Measurements from ENCODE around the gene SYNM.
"Not testable (repeated sequence)": the region's sequence is repeated elsewhere in the genome, so short reads cannot be mapped to it uniquely, and the experiment has no call there.

Gene SYNM

DNA sequence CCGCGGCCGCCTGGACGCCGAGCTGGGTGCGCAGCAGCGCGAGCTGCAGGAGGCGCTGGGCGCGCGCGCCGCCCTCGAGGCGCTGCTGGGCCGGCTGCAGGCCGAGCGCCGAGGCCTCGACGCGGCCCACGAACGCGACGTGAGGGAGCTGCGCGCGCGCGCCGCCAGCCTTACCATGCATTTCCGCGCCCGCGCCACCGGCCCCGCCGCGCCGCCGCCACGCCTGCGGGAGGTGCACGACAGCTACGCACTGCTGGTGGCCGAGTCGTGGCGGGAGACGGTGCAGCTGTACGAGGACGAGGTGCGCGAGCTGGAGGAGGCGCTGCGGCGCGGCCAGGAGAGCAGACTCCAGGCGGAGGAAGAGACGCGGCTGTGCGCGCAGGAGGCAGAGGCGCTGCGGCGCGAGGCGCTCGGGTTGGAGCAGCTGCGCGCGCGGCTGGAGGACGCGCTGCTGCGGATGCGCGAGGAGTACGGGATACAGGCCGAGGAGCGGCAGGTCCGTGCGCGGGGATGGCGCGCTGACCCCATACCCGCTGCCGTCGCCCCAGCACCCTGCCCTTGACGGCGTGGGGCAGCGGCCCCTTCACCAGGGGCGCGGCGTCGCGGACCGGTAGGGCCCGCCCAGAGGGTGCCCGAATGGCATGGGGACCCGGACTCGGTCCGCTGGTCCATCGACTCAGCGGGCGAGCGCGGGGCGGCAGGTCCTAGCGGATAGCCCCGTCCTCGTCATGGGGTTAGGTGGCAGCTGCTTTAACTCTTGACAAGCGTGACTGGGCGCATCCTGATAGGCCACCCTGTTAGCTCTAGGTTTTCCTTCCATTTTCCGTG is 848 bp downstream of the SYNM start:
- peak in 1 of 2 donors; percentile 10 for DNase-seq (ENCODE audit: low read depth in 2 of 2)

DNA sequence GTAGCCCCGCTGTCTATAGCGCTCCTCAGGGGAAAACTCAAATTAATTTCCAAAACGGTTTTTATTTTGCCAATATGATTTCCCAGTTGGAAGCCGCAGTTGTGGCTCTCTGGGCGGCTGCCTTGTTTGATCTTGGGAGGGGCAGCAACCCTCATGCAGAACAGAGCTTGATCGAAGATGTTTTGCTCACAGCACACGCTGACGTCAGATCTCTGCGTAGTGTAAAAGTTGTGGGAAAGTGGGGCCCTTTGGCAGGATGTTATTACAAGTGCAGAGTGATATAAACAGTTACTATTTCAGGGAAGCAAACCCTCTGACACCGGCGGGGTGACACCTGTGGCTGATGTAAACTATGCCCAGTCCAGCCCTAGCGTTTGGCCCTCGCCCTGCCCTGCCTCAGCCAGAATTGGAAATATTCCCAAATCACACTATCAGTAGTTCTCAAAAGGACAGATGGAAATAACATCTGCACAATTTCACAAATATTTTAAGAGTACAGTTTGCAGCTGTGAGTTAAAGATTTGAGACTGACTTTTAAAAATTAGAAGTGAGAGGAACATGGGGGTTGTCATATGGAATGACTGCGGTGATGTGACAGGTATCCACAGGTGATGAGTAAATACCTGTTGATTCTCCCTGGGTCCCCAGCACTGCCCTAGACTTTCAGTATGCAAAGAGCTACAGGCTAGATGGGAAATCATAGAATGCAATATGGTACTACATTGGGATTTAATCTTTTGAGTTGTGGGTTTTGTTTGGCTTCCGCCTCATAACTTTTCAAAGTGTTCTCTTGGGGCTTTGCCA is 1.7 kb downstream of the SYNM start:
- no peak for DNase-seq (ENCODE audit: low read depth in 2 of 2)

DNA sequence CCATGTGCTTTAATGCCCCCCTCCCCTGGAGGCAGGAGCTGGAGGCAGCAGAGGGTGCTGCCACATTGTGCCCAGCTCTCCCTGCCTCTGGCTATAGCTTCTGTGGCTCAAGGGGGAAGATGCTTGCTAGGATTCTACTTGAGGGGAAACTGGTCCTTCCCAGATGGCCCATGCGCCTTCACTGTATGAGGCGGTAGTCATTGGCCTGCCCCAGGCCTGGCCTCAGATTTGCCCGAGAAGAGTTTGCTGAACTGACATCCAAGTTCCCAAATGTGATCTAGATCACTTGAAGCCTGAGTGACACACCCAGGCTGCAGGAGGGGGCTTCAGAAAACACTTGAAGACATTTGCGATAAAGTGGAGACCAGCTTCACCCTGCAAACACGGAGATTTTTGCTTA is 4.1 kb downstream of the SYNM start:
- DNase-seq (ENCODE audit: low read depth in 2 of 2) = no peak

DNA sequence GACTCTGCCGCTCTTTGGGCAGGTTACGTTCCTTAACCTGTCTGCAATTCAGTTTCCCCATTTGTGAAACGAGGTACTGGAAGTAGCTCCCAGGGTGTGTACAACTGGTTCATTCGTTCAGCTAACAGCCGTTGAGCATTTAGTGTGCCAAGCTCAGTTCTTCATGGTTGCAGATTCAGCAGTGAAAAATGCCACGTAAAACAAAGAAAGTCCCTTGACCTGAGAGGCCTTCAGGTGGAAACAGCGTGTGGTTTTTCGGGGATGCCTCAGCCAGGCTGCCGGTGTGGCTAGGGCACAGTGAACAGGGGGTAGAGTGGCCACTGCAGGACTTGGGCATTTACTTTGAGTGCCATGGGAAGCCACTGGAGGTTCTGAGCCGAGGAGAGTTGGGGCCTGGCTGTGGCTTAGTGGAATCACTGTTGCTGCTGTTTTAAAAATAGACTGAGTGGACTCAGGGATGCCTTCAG is 4.7 kb downstream of the SYNM start:
- DNase-seq (ENCODE audit: low read depth in 2 of 2) = no peak

DNA sequence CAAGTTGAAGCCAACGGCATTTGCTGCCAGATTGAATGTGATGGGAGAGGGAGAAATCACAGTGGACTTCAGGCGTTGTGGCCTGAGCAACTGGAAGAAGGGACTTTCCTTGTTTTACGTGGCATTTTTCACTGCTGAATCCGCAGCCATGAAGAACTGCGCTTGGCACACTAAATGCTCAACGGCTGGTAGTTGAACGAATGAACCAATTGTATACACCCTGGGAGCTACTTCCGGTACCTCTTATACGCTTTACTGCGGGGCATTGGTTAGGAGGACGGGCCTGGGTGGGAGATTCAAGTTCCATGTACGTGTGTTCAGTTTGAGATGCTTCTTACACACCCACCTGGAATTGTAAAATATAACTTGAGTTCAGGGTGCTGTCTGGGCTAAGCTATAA is 5.2 kb downstream of the SYNM start:
- no peak for DNase-seq (ENCODE audit: low read depth in 2 of 2)

DNA sequence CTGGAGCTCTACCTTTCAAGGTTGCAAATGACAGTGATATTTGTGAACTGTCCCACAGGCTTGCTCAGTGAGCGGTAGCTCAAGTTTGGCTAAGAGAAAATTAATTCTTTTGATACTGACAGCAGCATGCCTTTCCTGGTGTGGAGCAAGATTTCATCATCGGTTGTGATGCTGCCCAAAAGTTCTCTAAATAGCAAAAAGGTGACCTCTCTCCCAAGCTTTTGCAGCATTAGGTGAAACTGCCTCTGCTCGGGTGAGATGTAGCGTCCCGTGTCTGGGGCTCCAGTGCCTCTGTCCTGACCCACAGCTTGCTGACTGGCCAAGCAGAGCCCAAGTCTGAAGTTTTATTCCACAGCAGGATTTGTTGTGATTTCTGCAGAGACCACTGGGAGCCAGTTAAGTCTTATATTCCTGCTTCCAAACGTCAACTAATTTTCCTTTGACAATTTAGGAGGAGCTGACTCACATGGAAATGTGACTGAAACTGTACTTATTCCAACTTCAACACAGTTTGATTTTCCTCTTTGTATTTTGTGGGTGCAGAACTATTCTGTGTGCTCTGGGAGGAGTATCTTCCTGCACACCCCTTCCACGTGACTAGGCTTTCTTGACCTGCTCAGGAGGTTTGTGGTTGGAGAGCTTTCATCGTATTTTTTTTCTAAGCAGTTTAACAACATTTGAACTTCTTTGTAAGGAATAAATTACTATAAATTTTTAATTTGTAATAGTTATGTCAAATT is 5.9 kb downstream of the SYNM start:
- no peak for DNase-seq (ENCODE audit: low read depth in 2 of 2)

DNA sequence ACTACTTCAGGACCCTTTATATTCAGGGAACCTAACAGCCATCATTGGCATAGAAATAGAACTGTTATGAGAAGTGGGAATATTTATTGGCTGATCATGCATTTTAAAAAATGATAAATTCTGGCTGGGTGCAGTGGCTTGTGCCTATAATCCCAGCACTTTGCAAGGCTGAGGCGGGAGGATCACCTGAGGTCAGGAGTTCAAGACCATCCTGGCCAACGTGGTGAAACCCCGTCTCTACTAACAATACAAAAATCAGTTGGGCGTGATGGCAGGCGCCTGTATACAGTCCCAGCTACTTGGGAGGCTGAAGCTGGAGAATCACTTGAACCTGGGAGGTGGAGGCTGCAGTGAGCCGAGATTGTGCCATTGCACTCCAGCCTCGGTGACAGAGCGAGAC is 6.8 kb downstream of the SYNM start:
- not testable (repeated sequence) for DNase-seq (ENCODE audit: low read depth in 2 of 2)

DNA sequence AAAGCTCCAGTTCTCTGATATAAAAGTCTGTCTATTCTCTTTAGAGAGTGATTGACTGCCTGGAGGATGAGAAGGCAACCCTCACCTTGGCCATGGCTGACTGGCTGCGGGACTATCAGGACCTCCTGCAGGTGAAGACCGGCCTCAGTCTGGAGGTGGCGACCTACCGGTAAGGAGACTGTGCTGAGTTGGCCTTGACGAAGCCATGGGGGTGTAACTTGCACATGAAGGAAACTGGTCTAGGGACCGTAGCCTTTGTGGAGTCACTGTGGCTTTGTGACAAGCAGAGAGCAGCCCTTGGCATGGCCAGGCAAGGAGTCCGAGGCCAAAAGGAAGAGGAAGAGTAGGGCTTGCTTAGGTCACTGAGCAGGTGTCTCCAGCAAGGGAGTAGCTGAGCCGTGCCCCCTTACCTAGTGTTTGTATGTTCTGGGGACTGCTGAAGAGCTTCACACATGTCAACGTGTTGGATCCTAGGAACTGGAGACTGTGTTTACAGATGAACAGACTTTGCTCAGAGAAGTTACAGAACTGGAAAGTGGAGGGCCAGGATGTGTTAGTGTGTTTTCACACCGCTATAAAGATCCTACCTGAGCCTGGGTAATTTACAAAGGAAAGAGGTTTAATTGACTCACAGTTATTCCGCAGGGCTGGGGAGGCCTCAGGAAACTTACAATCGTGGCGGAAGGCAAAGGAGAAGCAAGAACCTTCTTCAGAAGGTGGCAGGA is 8.8 kb downstream of the SYNM start:
- DNase-seq (ENCODE audit: low read depth in 2 of 2) = no peak

DNA sequence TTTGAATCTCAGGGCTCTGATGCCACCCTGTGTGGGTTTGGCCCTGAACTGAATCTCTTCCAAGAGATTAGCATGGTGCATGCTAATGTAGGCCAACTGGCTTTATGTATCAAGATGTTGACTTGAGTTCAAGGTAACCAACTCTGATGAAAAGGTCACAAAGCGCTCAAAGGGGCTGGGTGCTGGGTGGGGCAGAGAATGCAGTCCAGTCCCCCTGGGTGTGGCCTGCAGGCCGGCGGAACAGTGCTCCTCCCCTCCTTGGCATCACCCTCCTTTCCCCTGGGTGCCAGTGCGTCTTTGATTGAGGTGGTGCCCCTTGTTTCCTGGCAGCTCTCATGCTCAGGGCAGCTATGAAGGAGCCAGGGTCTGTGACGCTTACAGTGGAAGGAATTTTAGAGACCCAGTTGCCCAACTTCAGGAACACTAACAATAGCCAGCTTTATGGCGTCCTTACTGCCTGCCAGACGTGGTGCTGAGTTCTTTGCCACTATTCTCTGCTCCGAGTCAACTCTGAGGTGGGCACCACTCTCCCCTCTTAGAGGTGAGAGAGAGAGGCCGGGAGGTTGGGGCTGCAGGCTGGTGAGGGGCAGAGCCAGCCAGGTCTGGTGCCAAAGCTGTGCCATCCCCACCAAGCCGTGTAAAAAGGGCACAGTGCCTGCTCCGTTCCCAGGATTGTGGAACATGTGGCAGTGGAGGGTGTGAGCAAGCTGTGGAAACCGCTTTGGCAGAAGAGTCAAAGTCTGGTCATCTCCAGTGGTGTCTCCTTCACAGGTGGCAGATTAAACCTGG is 9.8 kb downstream of the SYNM start:
- DNase-seq (ENCODE audit: low read depth in 2 of 2) = no peak

DNA sequence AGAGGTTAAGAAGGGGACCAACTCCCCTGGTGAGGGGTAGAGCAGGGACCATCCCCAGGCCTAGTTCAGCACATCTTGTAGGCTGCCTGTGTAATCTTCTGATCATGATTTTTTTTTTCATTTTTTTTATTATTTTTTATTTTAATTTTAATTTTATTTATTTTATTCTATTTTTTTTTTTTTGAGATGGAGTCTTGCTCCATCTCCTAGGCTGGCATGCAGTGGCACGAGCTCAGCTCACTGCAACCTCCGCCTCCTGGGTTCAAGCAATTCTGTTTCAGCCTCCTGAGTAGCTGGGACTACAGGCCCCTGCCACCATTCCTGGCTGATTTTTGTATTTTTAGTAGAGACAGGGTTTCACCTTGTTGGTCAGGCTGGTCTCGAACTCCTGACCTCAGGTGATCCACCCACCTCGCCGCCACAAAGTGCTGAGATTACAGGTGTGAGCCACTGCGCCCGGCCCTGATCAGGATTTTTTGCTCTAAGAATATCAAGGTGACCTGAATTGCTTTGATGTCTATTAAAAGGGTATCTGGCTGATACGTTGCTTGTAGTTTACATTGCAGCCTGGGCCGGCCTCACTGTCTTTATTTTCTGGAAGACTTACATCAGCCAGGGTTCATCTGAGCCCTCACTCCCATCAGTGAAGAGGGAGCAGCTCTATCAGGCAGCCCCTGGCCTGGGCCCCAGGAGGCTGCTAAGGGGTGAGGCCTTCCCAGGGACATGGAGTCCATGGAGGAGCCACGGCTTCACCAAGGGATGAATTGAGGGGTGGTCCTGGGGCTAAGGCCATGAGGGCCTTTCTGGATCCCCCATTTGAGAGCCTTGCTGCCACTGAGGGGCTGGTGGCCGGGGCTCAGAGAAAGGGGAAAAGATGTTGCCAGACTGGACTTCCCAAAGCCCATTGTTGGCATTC is 10.7 kb downstream of the SYNM start:
- no peak for DNase-seq (ENCODE audit: low read depth in 2 of 2)

DNA sequence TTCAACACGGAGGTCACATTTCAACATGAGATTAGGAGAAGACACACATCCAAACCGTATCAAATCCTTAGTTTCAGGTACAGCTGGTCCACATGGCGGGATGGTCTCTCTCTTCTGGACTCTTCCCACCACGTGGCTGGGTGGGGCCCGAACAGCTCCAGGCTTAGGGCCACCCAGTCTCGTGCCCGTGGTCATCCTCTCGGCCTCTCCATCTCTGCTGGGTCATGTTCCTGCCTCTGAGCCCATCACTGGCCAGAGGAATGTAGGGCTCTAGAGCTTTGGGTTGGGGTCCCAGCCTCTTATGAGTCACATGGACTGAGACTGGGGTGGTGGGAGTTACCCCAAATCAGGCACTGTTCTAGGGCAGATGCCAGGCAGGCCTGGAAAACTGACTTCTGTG is 12.2 kb downstream of the SYNM start:
- DNase-seq (ENCODE audit: low read depth in 2 of 2) = no peak

DNA sequence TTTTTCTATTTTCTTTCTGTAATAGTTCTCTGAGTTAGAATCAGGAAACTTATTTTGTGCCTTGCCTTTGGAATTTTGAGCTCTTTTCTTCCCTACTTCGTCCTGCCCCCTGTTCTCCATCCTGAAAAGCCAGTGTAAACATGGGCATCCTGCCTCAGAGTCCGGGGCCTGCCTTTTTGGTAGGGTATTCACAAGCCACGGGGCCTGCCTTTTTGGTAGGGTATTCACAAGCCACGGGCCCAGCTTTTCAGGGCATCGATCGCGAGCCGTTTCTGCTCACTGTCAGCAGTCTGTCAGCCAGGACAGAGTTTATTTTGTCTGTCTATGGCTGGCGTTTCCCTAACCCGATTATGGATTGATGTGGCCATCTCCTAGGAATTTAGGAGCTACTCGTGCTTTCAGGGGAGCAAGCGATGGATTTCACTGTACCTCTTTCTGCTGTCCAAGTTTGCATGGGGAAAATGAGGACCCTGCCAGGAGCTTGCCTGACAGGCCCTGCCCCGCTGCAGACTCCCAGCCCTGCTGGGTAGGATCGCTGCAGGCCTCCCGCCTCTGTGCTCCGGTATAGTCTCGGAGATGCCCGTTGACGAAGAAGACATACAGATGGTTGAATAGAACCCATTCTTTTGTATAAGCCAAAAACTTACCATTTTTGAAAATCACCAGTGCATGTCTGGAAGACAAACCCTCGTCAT is 12.8 kb downstream of the SYNM start:
- no peak for DNase-seq (ENCODE audit: low read depth in 2 of 2)

DNA sequence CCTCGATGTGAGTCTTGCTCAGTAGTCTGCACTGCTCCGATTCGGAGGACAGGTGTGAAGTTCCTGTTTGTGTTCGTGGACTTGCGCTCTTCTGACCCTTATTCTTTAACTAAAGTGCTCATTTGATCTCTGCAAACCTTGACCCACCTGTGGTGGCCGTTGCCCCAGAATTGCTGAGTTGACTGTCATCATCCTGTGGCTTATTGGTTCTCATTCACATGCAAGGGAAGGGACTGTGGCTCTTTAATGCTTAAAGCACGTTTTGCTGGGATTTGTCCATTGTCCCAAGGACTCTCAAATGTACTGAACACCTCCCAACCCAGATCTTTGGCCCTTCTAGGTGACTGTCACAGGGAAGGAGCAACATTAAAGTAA is 13.4 kb downstream of the SYNM start:
- no peak for DNase-seq (ENCODE audit: low read depth in 2 of 2)

DNA sequence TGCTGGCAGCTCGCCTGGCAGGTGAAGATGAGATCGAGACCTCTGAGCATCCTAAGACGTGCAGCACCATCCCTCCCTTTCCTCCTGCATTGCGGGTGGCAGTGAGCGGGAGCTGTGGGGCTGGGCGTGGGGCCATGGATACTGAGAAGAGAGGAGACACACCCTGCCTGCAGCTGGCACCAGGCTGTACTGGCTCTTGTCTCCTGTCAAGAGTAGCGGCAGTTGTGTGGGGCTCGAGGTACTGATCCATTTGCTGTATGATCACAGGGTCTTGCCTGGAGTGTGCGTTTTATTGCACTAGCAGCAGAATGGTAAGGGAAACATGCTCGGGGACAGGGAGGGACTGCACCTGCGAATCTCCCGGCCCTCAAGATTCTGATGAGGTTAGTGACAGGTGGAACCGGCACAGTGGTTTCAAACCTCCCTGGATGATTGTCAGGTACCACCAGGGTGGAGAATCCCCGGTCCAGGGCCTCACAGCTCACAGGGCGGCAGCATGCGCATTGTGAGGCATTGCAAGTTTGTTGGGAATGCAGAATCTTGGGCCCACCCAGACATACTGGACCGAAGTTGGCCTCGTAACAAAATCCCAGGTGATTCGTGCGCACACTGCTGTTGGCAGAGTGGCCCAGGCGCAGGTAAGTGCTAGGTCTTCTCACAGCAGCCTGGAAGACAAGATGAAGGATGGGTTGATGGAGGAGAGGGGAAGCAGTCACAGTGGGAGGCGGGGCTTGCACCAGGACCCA is 14.1 kb downstream of the SYNM start:
- no peak for DNase-seq (ENCODE audit: low read depth in 2 of 2)

DNA sequence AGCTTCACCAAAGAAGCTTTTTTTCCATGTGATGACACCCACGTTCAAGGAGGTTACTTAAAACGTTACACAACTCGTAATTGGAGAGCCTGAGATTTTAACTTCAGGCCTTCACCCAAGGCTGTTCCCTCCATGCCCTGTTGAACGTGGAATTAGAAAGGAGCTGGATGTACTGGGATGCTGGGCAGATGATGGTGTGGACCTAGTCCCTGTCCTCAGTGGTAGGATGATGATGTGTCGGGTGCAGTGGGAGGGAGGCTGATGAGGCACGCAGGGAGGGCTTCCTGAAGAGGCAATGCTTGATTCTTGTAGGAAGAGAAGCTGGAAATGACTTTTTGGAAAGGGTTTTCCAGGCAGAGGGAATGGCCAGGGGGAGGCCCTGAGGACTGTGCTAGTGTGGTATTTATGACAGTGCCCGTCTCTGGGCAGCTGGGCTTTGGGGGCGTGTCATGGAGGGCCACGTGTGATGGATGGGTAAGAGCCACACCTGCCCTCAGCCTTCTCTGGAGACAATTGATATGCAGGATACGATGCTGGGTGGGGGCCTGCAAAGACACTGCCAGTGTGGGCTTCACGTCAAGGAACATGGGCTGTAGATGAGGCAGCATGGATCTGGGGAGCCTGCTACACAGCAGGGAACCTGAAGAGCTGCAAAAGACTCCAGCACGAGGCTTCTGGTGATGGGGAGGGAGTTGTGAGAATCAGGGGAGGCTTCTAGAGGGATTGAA is 15.3 kb downstream of the SYNM start:
- DNase-seq (ENCODE audit: low read depth in 2 of 2) = no peak

DNA sequence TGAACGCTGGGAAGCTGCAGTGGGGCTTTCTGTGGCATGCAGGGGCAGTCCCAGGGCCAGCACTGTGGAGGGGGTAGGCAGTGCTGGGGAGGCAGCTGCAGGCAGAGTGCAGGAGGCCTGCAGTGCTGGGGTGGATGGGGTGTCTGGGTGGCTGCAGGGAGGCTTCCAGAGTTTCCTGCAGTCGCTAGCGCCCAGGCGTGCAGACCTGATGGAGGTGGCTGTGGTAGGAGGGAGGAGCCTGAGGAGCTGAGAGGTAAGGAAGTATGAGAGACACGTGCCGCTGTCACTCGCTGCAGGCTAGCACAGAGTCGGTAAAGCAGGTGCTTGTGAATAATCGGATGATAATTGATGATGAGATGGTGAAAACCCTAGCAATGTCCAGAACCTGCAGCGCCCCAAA is 16.3 kb downstream of the SYNM start:
- no peak for DNase-seq (ENCODE audit: low read depth in 2 of 2)

DNA sequence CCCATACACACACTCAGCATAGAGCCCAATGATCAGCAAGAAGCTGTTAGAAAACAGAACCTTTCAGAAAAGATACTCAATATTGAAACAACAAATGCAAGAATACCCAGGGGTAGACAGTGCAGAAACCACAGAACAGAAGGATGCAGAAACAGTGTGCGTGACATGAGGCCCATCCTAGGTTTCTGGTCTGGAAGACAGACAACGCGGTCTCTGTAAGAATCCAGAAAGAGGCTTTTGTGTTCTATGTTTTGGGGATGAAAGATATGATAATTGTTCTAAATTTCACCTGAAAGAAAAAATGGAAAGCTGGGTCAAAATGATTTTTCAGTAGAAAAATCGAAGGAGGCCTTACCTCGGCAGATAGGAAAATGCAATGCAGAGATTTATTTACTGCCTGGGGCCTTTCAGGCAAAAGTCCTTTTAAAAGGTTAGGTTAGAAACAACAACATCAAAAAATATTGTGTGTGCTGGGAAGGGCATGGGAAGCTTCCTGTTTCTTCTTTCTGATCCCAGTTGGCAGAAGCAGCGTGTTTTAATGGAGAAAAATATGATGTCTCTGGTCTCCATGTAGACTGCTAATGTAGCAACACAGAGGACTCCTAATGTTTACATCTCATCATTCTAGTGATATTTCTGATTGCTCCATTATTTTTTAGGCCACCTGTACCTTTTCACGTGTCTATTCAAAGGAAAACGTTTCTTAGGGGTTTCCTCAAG is 17.0 kb downstream of the SYNM start:
- no peak for DNase-seq (ENCODE audit: low read depth in 2 of 2)

Data from stimulated activated CD4-positive, alpha-beta T cell treated with anti-CD3 and anti-CD28 coated beads, Interleukin-15, amount 100 ng/mL, for 48 hours (primary cell).